Stimulated activated naive CD8-positive, alpha-beta T cell treated with anti-CD3 and anti-CD28 coated beads, Interleukin-15, Interleukin-2, amounts not matched to agents 100 ng/mL and 50 ng/mL, for 24 hours (primary cell): Measurements from ENCODE around the gene DHX29.

Experiments used
- H3K27ac Mint-ChIP-seq: one replicate; pipeline ENCODE4 v1.8.0; 2021; ENCODE audit warnings: mild to moderate bottlenecking, mixed read lengths
- H3K27me3 Mint-ChIP-seq: one replicate; pipeline ENCODE4 v1.8.0; 2021; ENCODE audit warnings: mixed read lengths
- H3K36me3 Mint-ChIP-seq: one replicate; pipeline ENCODE4 v1.8.0; 2021; ENCODE audit warnings: low read depth, mixed read lengths
- H3K4me1 Mint-ChIP-seq: one replicate; pipeline ENCODE4 v1.8.0; 2021; ENCODE audit warnings: low read depth, mixed read lengths
- H3K4me3 Mint-ChIP-seq: one replicate; pipeline ENCODE4 v1.8.0; 2021; ENCODE audit warnings: mild to moderate bottlenecking, mixed read lengths
- H3K9me3 Mint-ChIP-seq: one replicate; pipeline ENCODE4 v1.8.0; 2021; ENCODE audit warnings: mixed read lengths

The DHX29 gene, protein sequence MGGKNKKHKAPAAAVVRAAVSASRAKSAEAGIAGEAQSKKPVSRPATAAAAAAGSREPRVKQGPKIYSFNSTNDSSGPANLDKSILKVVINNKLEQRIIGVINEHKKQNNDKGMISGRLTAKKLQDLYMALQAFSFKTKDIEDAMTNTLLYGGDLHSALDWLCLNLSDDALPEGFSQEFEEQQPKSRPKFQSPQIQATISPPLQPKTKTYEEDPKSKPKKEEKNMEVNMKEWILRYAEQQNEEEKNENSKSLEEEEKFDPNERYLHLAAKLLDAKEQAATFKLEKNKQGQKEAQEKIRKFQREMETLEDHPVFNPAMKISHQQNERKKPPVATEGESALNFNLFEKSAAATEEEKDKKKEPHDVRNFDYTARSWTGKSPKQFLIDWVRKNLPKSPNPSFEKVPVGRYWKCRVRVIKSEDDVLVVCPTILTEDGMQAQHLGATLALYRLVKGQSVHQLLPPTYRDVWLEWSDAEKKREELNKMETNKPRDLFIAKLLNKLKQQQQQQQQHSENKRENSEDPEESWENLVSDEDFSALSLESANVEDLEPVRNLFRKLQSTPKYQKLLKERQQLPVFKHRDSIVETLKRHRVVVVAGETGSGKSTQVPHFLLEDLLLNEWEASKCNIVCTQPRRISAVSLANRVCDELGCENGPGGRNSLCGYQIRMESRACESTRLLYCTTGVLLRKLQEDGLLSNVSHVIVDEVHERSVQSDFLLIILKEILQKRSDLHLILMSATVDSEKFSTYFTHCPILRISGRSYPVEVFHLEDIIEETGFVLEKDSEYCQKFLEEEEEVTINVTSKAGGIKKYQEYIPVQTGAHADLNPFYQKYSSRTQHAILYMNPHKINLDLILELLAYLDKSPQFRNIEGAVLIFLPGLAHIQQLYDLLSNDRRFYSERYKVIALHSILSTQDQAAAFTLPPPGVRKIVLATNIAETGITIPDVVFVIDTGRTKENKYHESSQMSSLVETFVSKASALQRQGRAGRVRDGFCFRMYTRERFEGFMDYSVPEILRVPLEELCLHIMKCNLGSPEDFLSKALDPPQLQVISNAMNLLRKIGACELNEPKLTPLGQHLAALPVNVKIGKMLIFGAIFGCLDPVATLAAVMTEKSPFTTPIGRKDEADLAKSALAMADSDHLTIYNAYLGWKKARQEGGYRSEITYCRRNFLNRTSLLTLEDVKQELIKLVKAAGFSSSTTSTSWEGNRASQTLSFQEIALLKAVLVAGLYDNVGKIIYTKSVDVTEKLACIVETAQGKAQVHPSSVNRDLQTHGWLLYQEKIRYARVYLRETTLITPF (N-terminal part only)

DNA sequence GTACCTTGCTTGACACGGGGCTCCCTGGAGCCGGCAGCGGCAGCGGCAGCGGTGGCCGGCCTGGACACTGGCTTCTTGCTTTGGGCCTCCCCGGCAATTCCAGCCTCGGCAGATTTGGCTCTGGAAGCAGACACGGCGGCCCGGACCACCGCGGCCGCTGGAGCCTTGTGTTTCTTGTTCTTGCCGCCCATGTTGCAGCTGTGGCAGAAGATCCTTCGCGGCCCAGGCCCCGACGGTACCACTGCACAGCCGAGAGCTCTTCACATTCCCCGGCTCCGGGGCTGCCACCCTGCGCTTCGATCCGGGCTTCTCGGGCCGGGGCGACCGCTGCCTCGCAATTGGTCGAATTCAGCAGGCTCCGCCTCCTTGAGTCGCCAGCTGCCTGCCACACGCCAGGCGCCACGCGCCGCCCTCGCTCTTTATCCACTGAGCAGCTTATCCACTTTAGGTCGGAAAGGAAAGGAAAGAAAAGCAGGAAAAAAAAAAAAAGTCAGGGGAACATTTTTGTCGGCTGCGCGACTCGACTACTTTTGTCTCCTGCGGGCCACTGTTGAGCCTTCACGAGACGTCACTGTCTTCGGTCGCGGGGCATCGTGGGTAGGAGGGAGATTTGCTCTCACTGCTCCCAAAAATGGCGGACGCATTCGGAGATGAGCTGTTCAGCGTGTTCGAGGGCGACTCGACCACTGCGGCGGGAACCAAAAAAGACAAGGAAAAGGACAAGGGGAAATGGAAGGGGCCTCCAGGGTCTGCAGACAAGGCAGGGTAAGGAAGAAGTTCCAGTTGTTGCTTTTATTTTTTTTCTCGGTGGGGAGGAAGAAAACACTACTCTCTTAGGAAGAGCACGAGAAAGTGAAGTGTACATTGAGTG, at the start of gene DHX29, which contains the start of gene MTREX:
DHX29 (minus strand) TSS at position 312 of the 871 bp plus-strand sequence; CDS start at position 191, 121 bp downstream.
MTREX (plus strand) TSS at position 607 of the 871 bp plus-strand sequence; CDS start at position 632, 25 bp downstream.
- Mint-ChIP-seq H3K4me1 (peaks cover 37% of the 10 kb centered on the region), H3K27ac (no peak within 1 kb of the TSS), H3K9me3 (no peaks in the 10 kb centered on the region), H3K27me3 (no peaks in the 10 kb centered on the region), H3K4me3 (no peak within 1 kb of the TSS), H3K36me3 (peaks cover 20% of the 10 kb centered on the region)

DNA sequence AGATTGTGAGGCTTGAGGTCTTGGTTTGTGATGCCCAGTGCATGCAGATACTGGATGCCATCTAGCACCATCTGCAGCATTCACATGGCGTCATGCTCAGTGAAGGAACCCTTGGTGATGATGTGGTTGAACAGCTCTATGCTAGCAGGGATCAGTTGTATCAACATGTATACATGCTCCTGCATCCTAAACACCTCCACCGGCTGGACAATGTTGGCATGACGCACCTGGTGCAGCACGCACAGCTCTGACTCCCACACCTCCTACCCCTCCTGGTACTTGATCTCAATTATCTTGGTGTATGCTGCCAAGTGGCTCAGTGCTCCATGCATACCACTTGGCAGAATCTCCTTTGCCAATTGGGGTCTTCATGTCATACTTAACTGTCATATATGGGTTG, 49.4 kb upstream of the DHX29 start:
- H3K4me3 Mint-ChIP-seq = no peak overlapping the region
- no peaks in the 10 kb centered on the region for H3K4me1 Mint-ChIP-seq
- H3K9me3 Mint-ChIP-seq = no peaks in the 10 kb centered on the region
- H3K27me3 Mint-ChIP-seq = no peaks in the 10 kb centered on the region
- peaks cover 66% of the 10 kb centered on the region for H3K36me3 Mint-ChIP-seq
- no peak overlapping the region for H3K27ac Mint-ChIP-seq

DNA sequence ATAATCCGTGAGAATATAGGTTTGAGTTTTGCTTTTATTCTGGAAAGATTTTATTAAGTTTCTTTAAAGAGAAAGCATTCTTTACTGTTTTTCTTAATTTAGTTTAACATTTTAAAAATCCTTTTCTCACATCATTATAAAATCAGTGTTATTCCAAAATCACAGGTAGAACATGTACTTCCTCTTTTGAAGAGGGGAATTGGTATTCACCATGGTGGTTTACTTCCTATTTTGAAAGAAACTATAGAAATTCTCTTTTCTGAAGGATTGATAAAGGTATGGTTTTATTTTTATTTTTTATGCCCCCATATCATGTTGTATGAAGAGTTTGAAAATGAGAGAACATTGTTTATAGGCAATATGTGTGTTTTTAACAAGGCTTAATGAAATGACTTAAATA, 43.3 kb upstream of the DHX29 start:
- Mint-ChIP-seq H3K4me3 (no peak overlapping the region), H3K27ac (no peak overlapping the region), H3K4me1 (no peaks in the 10 kb centered on the region), H3K27me3 (no peaks in the 10 kb centered on the region), H3K36me3 (peaks cover 85% of the 10 kb centered on the region), H3K9me3 (no peaks in the 10 kb centered on the region)

DNA sequence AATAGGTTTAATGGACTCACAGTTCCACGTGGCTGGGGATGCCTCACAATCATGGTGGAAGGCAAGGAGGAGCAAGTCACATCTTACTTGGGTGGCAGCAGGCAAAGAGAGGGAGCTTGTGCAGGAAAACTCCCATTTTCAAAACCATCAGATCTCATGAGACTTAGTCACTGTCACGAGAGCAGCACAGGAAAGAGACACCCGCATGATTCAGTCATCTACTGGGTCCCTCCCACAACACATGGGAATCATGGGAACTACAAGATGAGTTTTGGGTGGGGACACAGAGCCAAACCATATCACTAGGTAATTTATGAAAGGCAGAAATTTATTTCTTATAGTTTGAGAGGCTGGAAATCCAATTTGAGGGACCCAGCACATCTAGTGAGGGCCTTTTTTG, 40.3 kb upstream of the DHX29 start:
- no peaks in the 10 kb centered on the region for H3K27me3 Mint-ChIP-seq
- H3K27ac Mint-ChIP-seq = no peak overlapping the region
- H3K4me1 Mint-ChIP-seq = peaks cover 4% of the 10 kb centered on the region
- peaks cover 95% of the 10 kb centered on the region for H3K36me3 Mint-ChIP-seq
- no peak overlapping the region for H3K4me3 Mint-ChIP-seq
- no peaks in the 10 kb centered on the region for H3K9me3 Mint-ChIP-seq

DNA sequence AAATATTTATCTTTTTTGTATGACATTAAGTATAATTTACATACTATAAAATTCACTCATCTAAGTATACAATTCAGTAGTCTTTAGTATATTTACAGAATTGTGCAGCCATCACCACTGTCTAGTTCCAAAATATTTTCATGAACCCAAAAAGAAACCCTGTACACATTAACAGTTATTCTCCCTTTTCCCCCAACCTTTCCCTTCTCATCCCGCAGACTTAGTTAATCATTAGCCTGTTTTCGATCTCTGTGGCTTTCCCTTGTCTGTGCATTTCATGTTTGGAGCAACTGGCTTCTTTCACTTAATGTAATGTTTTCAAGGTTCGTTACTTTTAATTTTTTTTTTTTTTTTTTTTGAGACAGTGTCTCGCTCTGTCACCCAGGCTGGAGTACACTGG, 37.8 kb upstream of the DHX29 start:
- Mint-ChIP-seq H3K27ac (no peak overlapping the region), H3K9me3 (no peaks in the 10 kb centered on the region), H3K4me1 (peaks cover 4% of the 10 kb centered on the region), H3K36me3 (peaks cover 94% of the 10 kb centered on the region), H3K27me3 (no peaks in the 10 kb centered on the region), H3K4me3 (no peak overlapping the region)

DNA sequence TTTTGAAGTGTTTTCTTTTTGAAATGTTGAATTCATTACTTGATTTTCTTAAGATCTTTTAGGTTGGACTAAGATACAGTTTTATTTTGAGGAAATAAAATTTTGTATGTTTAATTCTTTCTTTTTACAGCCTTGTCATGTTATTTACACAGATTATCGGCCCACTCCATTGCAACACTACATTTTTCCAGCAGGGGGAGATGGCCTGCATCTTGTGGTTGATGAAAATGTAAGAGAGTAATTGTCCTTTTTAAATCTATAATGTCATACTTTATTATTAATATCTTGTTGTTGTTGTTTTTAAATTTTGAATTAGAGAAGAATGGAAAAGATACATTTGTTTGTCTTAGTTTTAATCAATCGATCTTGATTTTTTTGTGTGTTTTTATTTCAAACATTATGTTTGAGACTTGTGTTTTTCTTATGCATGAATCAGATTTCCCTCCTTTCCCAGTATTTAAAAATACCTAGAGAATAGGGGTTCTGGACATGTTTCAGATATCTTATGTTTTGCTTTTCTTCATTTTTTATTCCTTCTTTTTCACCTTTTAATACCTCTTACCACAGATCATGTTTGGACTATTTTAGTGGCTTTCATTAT, 37.0 kb upstream of the DHX29 start:
- H3K9me3 Mint-ChIP-seq = no peaks in the 10 kb centered on the region
- H3K27me3 Mint-ChIP-seq = no peaks in the 10 kb centered on the region
- H3K4me1 Mint-ChIP-seq = peaks cover 4% of the 10 kb centered on the region
- no peak overlapping the region for H3K4me3 Mint-ChIP-seq
- peaks cover 90% of the 10 kb centered on the region for H3K36me3 Mint-ChIP-seq
- H3K27ac Mint-ChIP-seq = no peak overlapping the region

DNA sequence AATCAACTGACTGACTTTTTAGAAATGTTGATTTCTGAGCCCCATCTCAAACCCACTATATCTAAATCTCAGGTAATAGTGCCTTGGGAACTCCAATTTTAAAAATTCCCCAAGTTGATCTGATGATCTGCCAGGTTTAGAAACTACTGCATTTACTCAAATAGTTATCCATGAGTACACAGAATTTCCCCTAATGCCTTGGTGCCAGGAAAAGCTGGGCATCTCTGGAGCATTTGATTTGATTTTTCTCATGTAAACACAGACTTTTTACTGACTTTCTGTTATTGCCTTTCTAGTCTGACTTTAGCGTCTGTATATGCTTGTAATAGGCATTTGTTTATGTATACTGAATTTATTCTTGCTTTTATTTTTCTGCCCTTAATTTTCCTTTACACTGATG, 36.1 kb upstream of the DHX29 start:
- H3K36me3 Mint-ChIP-seq = peaks cover 88% of the 10 kb centered on the region

DNA sequence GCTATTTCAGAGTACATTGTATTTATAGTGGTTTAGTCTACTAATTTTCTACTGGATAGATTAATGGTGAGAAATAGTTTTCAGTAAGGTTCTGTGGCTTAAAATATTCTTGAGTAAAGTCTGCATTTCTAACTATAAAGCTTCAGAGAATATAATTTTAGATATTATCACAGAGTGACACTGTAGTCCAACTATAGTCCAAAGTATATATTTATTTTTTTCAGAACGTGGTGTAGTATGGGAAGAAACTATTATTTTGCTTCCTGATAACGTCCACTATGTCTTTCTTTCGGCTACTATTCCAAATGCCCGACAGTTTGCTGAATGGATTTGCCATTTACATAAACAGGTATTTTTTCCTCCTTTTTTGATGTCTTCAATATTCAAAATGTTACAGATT, 35.6 kb upstream of the DHX29 start:
- Mint-ChIP-seq H3K36me3 (peaks cover 87% of the 10 kb centered on the region), H3K4me3 (no peak overlapping the region), H3K27ac (peak overlapping the region; percentile 11), H3K4me1 (peaks cover 18% of the 10 kb centered on the region), H3K27me3 (no peaks in the 10 kb centered on the region), H3K9me3 (no peaks in the 10 kb centered on the region)

More for the DNA sequence above, 36.1 kb upstream of the DHX29 start:
- no peak overlapping the region for H3K4me3 Mint-ChIP-seq
- peaks cover 12% of the 10 kb centered on the region for H3K4me1 Mint-ChIP-seq
- no peaks in the 10 kb centered on the region for H3K27me3 Mint-ChIP-seq
- H3K27ac Mint-ChIP-seq = no peak overlapping the region
- no peaks in the 10 kb centered on the region for H3K9me3 Mint-ChIP-seq

DNA sequence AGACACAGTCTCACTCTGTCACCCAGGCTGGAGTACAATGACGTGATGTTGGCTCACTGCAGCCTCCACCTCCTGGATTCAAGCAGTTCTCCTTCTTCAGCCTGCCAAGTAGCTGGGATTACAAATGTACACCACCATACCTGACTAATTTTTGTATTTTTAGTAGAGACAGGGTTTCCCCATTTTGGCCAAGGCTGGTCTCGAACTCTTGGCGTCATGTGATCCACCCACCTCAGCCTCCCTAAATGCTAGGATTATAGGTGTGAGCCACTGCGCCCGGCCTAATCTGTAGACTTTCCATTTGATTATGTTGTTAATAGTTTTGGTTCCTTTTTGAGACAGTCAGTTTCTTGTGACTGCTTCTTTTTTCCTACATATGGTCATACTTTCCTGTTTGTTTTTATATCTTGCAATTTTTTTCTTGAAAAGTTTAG, 31.3 kb upstream of the DHX29 start:
- Mint-ChIP-seq H3K4me1 (peaks cover 29% of the 10 kb centered on the region), H3K27me3 (no peaks in the 10 kb centered on the region), H3K4me3 (peak overlapping the region; percentile 31), H3K36me3 (peaks cover 62% of the 10 kb centered on the region), H3K27ac (peak overlapping the region; percentile 90), H3K9me3 (no peaks in the 10 kb centered on the region)

DNA sequence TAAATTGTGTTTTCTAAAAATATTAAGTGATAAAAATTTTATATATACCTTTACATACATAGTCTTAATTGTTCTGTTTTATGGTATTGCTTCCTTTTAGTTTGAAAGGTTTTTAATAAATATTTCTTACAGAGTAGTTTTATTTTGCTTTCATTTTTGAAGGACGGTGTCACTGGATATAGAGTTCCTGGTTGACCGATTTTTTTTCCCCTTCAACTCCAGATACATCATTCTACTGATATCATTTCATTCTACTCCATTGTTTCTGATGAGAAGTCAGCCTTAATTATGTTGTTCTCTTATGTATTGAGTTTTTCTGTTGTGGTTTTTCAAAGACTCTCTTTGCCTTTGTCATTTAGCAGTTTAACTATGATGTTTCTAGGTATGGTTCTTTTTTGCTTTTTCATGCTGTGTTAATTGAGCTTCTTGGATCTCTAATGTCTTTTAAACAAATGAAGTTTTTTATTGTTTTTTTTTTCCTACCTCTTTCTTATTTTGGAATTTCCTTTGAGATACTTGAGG, 30.7 kb upstream of the DHX29 start:
- Mint-ChIP-seq H3K27me3 (no peaks in the 10 kb centered on the region), H3K9me3 (no peaks in the 10 kb centered on the region), H3K4me1 (peaks cover 29% of the 10 kb centered on the region), H3K27ac (peak overlapping the region; percentile 90), H3K4me3 (peak overlapping the region; percentile 54), H3K36me3 (peaks cover 62% of the 10 kb centered on the region)

DNA sequence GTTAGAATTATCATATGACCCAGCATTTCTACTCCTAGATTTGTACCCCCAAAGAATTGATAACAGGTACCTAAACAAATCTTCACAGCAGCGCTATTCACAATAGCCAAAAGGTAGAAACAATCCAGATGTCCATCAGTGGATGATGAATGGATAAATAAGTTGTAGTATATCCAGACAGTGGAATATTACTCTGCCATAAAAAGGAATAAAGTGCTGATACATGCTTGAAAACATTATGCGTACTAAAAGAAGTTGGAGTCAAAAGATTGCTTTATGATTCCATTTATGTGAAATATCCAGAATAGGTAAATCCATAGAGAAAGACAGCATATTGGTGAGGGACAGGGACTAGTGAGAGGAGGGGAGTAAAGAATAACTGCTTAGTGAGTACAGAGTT, 26.3 kb upstream of the DHX29 start:
- no peak overlapping the region for H3K4me3 Mint-ChIP-seq
- H3K27me3 Mint-ChIP-seq = no peaks in the 10 kb centered on the region
- H3K4me1 Mint-ChIP-seq = peaks cover 45% of the 10 kb centered on the region
- H3K9me3 Mint-ChIP-seq = no peaks in the 10 kb centered on the region
- no peak overlapping the region for H3K27ac Mint-ChIP-seq
- H3K36me3 Mint-ChIP-seq = peaks cover 73% of the 10 kb centered on the region

DNA sequence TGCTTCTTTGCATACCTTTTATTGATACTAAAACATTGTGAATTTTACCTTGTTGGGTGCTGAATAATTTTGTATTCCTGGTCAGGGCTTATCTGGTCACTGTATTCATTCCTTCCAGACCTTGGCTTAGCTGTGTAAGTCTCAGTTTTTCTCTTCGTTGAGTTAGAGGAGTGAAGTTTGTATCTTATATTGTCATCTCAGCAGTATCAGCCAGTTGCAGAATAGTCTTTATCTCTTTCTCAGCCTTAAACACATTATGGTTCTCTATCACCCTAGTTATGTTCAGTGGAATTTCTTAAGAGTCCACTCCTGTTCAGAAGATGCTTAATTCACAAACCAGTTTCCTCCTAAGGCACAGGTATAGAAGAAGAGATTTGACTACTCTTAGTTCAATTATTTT, 25.5 kb upstream of the DHX29 start:
- no peak overlapping the region for H3K27ac Mint-ChIP-seq
- no peak overlapping the region for H3K4me3 Mint-ChIP-seq
- no peaks in the 10 kb centered on the region for H3K9me3 Mint-ChIP-seq
- peaks cover 37% of the 10 kb centered on the region for H3K4me1 Mint-ChIP-seq
- H3K36me3 Mint-ChIP-seq = peaks cover 72% of the 10 kb centered on the region
- no peaks in the 10 kb centered on the region for H3K27me3 Mint-ChIP-seq

DNA sequence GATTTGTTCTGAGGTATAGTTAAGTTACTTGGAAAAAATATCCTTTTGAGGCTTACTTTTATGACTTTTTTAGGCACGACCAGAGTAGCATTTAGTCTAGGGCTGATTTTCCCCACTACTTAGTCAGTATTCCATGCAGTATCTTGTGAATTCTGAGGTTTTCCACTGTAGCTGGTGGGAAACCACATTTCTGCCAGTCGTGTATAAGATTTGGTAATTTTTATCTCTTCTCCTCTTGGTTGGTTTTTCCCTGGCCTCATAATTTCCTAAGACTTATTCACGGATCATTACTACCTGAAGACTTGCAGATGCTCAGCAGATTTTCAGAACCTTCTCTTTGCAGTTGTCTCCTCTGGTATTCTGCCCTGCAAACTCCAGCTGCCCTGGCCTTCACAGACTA, 23.8 kb upstream of the DHX29 start:
- Mint-ChIP-seq H3K36me3 (peaks cover 72% of the 10 kb centered on the region), H3K4me1 (peaks cover 36% of the 10 kb centered on the region), H3K4me3 (no peak overlapping the region), H3K27me3 (no peaks in the 10 kb centered on the region), H3K9me3 (no peaks in the 10 kb centered on the region), H3K27ac (peak overlapping the region; percentile 47)
